ENCODE measurements around the gene PTPRO.

The PTPRO gene

GRCh38 chr12:15555446-15555845 is 233.1 kb downstream of the PTPRO start:
- TF ChIP-seq, protein P1, sequence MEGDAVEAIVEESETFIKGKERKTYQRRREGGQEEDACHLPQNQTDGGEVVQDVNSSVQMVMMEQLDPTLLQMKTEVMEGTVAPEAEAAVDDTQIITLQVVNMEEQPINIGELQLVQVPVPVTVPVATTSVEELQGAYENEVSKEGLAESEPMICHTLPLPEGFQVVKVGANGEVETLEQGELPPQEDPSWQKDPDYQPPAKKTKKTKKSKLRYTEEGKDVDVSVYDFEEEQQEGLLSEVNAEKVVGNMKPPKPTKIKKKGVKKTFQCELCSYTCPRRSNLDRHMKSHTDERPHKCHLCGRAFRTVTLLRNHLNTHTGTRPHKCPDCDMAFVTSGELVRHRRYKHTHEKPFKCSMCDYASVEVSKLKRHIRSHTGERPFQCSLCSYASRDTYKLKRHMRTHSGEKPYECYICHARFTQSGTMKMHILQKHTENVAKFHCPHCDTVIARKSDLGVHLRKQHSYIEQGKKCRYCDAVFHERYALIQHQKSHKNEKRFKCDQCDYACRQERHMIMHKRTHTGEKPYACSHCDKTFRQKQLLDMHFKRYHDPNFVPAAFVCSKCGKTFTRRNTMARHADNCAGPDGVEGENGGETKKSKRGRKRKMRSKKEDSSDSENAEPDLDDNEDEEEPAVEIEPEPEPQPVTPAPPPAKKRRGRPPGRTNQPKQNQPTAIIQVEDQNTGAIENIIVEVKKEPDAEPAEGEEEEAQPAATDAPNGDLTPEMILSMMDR (conservative IDR thresholded peaks at IDR 0.05; ENCODE audit: low read depth, low read length), result no peak
- peak; percentile 26 for DNase-seq (ENCODE audit: low read depth)
- no peak overlapping the region for H3K4me3 ChIP-seq (ENCODE audit: low read depth, low read length)

- TF ChIP-seq, protein P1 (conservative IDR thresholded peaks at IDR 0.05; ENCODE audit: low read depth, low read length), result no peak
- DNase-seq (ENCODE audit: low read depth), result peak; percentile 7
- H3K4me3 ChIP-seq (ENCODE audit: low read depth, low read length), result no peak overlapping the region
These were observed 234.2 kb downstream of the PTPRO start for GRCh38 chr12:15556411-15557102.

GRCh38 chr12:15558915-15559528 is 236.7 kb downstream of the PTPRO start:
- TF ChIP-seq, protein P1 (conservative IDR thresholded peaks at IDR 0.05; ENCODE audit: low read depth, low read length), result no peak
- peak; percentile 34 for DNase-seq (ENCODE audit: low read depth)
- H3K4me3 ChIP-seq (ENCODE audit: low read depth, low read length), result no peak overlapping the region

DNA sequence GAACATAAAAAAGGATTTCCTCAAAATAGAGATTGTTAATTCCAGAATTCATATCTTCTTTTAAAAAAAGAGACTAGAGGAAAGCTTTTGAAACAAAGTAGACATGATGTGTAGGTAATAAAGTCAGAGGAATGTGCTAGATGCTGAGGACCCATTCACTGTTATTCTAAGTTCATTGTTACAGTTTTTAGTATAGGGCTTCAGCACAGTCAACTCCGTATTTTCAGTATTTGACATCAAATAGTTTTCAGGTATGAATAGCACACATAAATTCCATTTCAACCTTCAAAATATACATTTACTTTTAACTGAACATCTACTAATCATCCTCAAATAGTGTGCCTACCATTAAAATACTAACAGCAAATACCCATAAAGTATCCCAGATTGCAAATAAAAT is 239.1 kb downstream of the PTPRO start:
- no peak overlapping the region for H3K4me3 ChIP-seq (ENCODE audit: low read depth, low read length)
- TF ChIP-seq, protein P1 (conservative IDR thresholded peaks at IDR 0.05; ENCODE audit: low read depth, low read length), result no peak
- no peak for DNase-seq (ENCODE audit: low read depth)

GRCh38 chr12:15562263-15562662 is 240.0 kb downstream of the PTPRO start:
- no peak for DNase-seq (ENCODE audit: low read depth)
- TF ChIP-seq, protein P1 (conservative IDR thresholded peaks at IDR 0.05; ENCODE audit: low read depth, low read length), result no peak
- H3K4me3 ChIP-seq (ENCODE audit: low read depth, low read length), result no peak overlapping the region

- peak; percentile 68 for DNase-seq (ENCODE audit: low read depth)
- H3K4me3 ChIP-seq (ENCODE audit: low read depth, low read length), result no peak overlapping the region
- TF ChIP-seq, protein P1 (conservative IDR thresholded peaks at IDR 0.05; ENCODE audit: low read depth, low read length), result no peak
These were observed 241.4 kb downstream of the PTPRO start for GRCh38 chr12:15563663-15564062.

GRCh38 chr12:15574353-15574752 is 252.0 kb downstream of the PTPRO start:
- DNase-seq (ENCODE audit: low read depth), result no peak
- no peak overlapping the region for H3K4me3 ChIP-seq (ENCODE audit: low read depth, low read length)
- TF ChIP-seq, protein P1 (conservative IDR thresholded peaks at IDR 0.05; ENCODE audit: low read depth, low read length), result no peak

All from choroid plexus epithelial cell (primary cell).